ENCODE results near the gene ANXA3. TPM values are rescaled to one million over a fixed set of nuclear protein-coding genes. Genes with fewer than 3 reads are reported as not detected.

ANXA3 gene
- polyA plus RNA-seq, 3 donors, result 0.31 to 0.64 (median 0.55) TPM

DNA sequence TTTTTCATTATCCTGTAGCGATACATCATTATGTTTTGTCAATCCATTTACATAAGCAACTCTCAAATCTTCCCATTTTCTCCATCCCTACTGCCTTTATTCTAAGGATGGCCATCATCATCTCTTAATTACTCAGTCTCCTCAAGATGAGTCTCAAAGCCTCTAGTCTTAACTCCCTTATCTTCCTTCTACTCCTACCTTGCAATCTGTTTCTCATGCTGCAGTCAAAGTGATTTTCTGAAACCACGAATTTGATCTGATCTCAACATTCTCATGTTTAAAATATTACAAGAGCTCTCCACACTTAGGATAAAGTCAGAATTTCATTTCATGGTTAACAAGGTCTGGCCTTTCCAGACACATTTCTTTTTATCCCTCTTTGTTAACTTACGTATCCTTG is 51.8 kb downstream of the ANXA3 start:
- Histone ChIP-seq H2AFZ (ENCODE audit: insufficient read depth, low read depth, low read length, poor library complexity, severe bottlenecking) (no peak overlapping the region), H3K4me2 (replicated peaks; ENCODE audit: extremely low read depth, low read length, poor library complexity, severe bottlenecking) (no peak overlapping the region), H3K9me3 (replicated peaks in 1 of 2; ENCODE audit: control insufficient read depth in 1 of 2, insufficient read depth in 1 of 2, low read length in 2 of 2) (no peaks in the 10 kb centered on the region), H3K9ac (ENCODE audit: insufficient read depth, low read length, poor library complexity, severe bottlenecking) (no peak overlapping the region), H3K27ac (ENCODE audit: low read depth in 1 of 2, low read length in 2 of 2) (no peak overlapping the region), H3K79me2 (ENCODE audit: insufficient read depth, low read length) (no peaks in the 10 kb centered on the region), H3K4me1 (ENCODE audit: control insufficient read depth in 1 of 2, insufficient read depth in 2 of 2, low read length in 2 of 2) (no peaks in the 10 kb centered on the region), H3K4me3 (replicated peaks in 1 of 3; ENCODE audit: low read depth in 2 of 3, low read length in 3 of 3) (no peak overlapping the region), H3K27me3 (ENCODE audit: control insufficient read depth in 2 of 2, insufficient read depth in 2 of 2, low read length in 2 of 2) (no peaks in the 10 kb centered on the region), H4K20me1 (ENCODE audit: insufficient read depth, low read length) (no peaks in the 10 kb centered on the region), H3K36me3 (replicated peaks in 1 of 2; ENCODE audit: control insufficient read depth in 1 of 2, insufficient read depth in 2 of 2, low read length in 2 of 2) (no peaks in the 10 kb centered on the region)
- Mint-ChIP-seq H3K4me3 (no peak overlapping the region), H3K4me1 (no peaks in the 10 kb centered on the region), H3K9me3 (no peaks in the 10 kb centered on the region), H3K27me3 (ENCODE audit: low read depth in 3 of 3) (peaks cover 0 to 4% (median 0%) of the 10 kb centered on the region in 3 donors), H3K36me3 (no peaks in the 10 kb centered on the region), H3K27ac (no peak overlapping the region)
- TF ChIP-seq CTCF (IDR thresholded peaks at IDR 0.05), result no peak
- DNase-seq, result no peak
- WGBS (ENCODE audit: insufficient coverage), result 100% methylated on average over 3 of the region's 3 CpGs
- intact Hi-C loops (cut with micrococcal nuclease), result no loop called here

DNA sequence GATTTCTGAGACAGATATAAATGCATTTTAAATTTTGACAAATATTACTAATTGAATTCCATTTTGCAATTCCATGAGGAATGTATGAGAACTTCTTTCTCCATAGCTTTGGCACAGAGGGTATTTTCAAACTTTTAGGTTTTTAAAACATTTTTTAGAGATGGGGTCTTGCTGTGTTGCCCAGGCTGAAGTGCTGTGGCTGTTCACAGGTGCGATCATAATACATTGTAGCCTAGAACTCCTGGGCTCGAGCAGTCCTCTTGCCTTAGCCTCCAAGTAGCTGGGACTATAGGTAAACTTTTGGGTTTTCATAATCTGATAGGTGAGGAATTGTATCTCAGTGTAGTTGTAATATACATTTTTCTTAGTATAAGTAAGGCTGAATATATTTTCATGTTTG is 53.4 kb downstream of the ANXA3 start:
- Mint-ChIP-seq H3K4me1 (no peaks in the 10 kb centered on the region), H3K27me3 (ENCODE audit: low read depth in 3 of 3) (peaks cover 0 to 2% (median 0%) of the 10 kb centered on the region in 3 donors), H3K36me3 (no peaks in the 10 kb centered on the region), H3K27ac (no peak overlapping the region), H3K4me3 (no peak overlapping the region), H3K9me3 (no peaks in the 10 kb centered on the region)
- DNase-seq, result no peak
- H3K79me2 ChIP-seq (ENCODE audit: insufficient read depth, low read length), result no peaks in the 10 kb centered on the region
- 100% methylated on average over 1 of the region's 2 CpGs for WGBS (ENCODE audit: insufficient coverage)
- intact Hi-C loops (cut with micrococcal nuclease), result no loop called here
- H3K36me3 ChIP-seq (replicated peaks in 1 of 2; ENCODE audit: control insufficient read depth in 1 of 2, insufficient read depth in 2 of 2, low read length in 2 of 2), result no peaks in the 10 kb centered on the region
- no peak overlapping the region for H2AFZ ChIP-seq (ENCODE audit: insufficient read depth, low read depth, low read length, poor library complexity, severe bottlenecking)
- no peaks in the 10 kb centered on the region for H4K20me1 ChIP-seq (ENCODE audit: insufficient read depth, low read length)
- H3K9ac ChIP-seq (ENCODE audit: insufficient read depth, low read length, poor library complexity, severe bottlenecking), result no peak overlapping the region
- H3K4me2 ChIP-seq (replicated peaks; ENCODE audit: extremely low read depth, low read length, poor library complexity, severe bottlenecking), result no peak overlapping the region
- no peaks in the 10 kb centered on the region for H3K4me1 ChIP-seq (ENCODE audit: control insufficient read depth in 1 of 2, insufficient read depth in 2 of 2, low read length in 2 of 2)
- no peaks in the 10 kb centered on the region for H3K9me3 ChIP-seq (replicated peaks in 1 of 2; ENCODE audit: control insufficient read depth in 1 of 2, insufficient read depth in 1 of 2, low read length in 2 of 2)
- no peak overlapping the region for H3K4me3 ChIP-seq (replicated peaks in 1 of 3; ENCODE audit: low read depth in 2 of 3, low read length in 3 of 3)
- TF ChIP-seq CTCF (IDR thresholded peaks at IDR 0.05), result no peak
- H3K27me3 ChIP-seq (ENCODE audit: control insufficient read depth in 2 of 2, insufficient read depth in 2 of 2, low read length in 2 of 2), result no peaks in the 10 kb centered on the region
- H3K27ac ChIP-seq (ENCODE audit: low read depth in 1 of 2, low read length in 2 of 2), result no peak overlapping the region
